GM23248 (cell line): ENCODE results near the gene ENOX2. TPM values are rescaled to one million over a fixed set of nuclear protein-coding genes. Genes with fewer than 3 reads are reported as not detected.
A peak's percentile ranks its signal among the peaks of the same experiment; 100 is the strongest.

Source experiments
- DNase-seq: peaks from one replicate; pipeline ENCODE4 v3.0.0-alpha.2; 2015
- H2AFZ ChIP-seq: fragments of 200-600 bp; sonication (generic); 2 replicates; pipeline ENCODE4 v1.6.1; 2016; ENCODE audit warnings: antibody characterized with exemption
- H3F3A ChIP-seq: fragments of 200-600 bp; sonication (generic); 2 replicates; pipeline ENCODE4 v1.6.1; 2016; ENCODE audit warnings: mild to moderate bottlenecking, antibody characterized with exemption, mixed run types; ENCODE audit not compliant: insufficient read depth
- H3K27ac ChIP-seq: fragments of 200-600 bp; sonication (generic); 2 replicates; pipeline ENCODE4 v1.5.1; 2016; ENCODE audit warnings: mild to moderate bottlenecking
- H3K27me3 ChIP-seq: fragments of 200-600 bp; sonication (generic); replicated peaks from 2 replicates; pipeline ENCODE4 v1.6.1; 2016; ENCODE audit warnings: mild to moderate bottlenecking; ENCODE audit not compliant: insufficient read depth
- H3K36me3 ChIP-seq: fragments of 200-600 bp; sonication (generic); 2 replicates; pipeline ENCODE4 v1.6.1; 2016; ENCODE audit warnings: low read depth, mild to moderate bottlenecking
- H3K4me1 ChIP-seq: fragments of 200-600 bp; sonication (generic); 2 replicates; pipeline ENCODE4 v1.6.1; 2016; ENCODE audit warnings: mild to moderate bottlenecking; ENCODE audit not compliant: insufficient read depth
- H3K4me2 ChIP-seq: fragments of 200-600 bp; sonication (generic); one replicate; pipeline ENCODE4 v1.6.1; 2016; ENCODE audit warnings: mild to moderate bottlenecking; ENCODE audit not compliant: unreplicated experiment
- H3K4me3 ChIP-seq: fragments of 200-600 bp; sonication (generic); 2 replicates; pipeline ENCODE4 v1.5.1; 2016; ENCODE audit warnings: mild to moderate bottlenecking
- H3K79me2 ChIP-seq: fragments of 200-600 bp; sonication (generic); 2 replicates; pipeline ENCODE4 v1.6.1; 2016; ENCODE audit warnings: mild to moderate bottlenecking; ENCODE audit not compliant: insufficient read depth
- H3K9ac ChIP-seq: fragments of 200-600 bp; sonication (generic); 2 replicates; pipeline ENCODE4 v1.6.1; 2016; ENCODE audit warnings: mild to moderate bottlenecking
- H3K9me2 ChIP-seq: fragments of 200-600 bp; sonication (generic); 2 replicates; pipeline ENCODE4 v1.6.1; 2016; ENCODE audit warnings: mixed run types, mild to moderate bottlenecking, moderate library complexity; ENCODE audit not compliant: insufficient read depth
- H3K9me3 ChIP-seq: fragments of 200-600 bp; sonication (generic); one replicate; pipeline ENCODE4 v1.6.1; 2017; ENCODE audit warnings: low read depth
- H4K20me1 ChIP-seq: fragments of 200-600 bp; sonication (generic); 2 replicates; pipeline ENCODE4 v1.6.0; 2016; ENCODE audit not compliant: insufficient read depth
- EZH2 ChIP-seq: fragments of 200-600 bp; sonication (generic); IDR thresholded peaks from 2 replicates; pipeline ENCODE4 v1.6.1; 2018; ENCODE audit warnings: antibody characterized with exemption, mild to moderate bottlenecking; ENCODE audit not compliant: insufficient read depth, poor library complexity, severe bottlenecking
- EZH2phosphoT487 ChIP-seq: fragments of 200-600 bp; sonication (generic); IDR thresholded peaks from 2 replicates; pipeline ENCODE4 v1.6.1; 2018; ENCODE audit warnings: antibody characterized with exemption, moderate library complexity, mild to moderate bottlenecking, low read depth; ENCODE audit not compliant: insufficient read depth
- WGBS, 2 experiments: methylation state at CpG; one replicate each; pipeline ENCODE4 v1.1.6; 2015 to 2017; ENCODE audit warnings: low lambda C conversion rate in 2 of 2, low coverage in 1 of 2; ENCODE audit errors: missing lambda C conversion rate in 2 of 2; 5-methylcytosine and 5-hydroxymethylcytosine counted together
- in situ Hi-C: fragments of 300-500 bp; cut with MboI; formaldehyde crosslinking; loops from 2 replicates; pipeline ENCODE4 v1.15.0; 2020
- polyA plus RNA-seq: library from polyadenylated mRNA; unstranded; fragments of >200 nt; fragmentation: Nextera tagmentation; extraction: Ambion mirVana; gene quantifications from 2 replicates; pipeline ENCODE4 v1.2.1, GENCODE V29; 2016
- total RNA-seq: library from RNA; depleted of rRNA; stranded (reverse); fragments of >200 nt; shearing (Covaris generic); gene quantifications from 2 replicates; pipeline ENCODE4 v1.2.3, GENCODE V29; 2014

Gene ENOX2
- total and polyA plus RNA-seq, 2 experiments from 2014 or later = 13.6 to 14.5 TPM

- no peak overlapping the region for H3K4me2 ChIP-seq
- H2AFZ ChIP-seq = no peak overlapping the region
- no peak overlapping the region for H3K9ac ChIP-seq
- H3F3A ChIP-seq = no peaks in the 10 kb centered on the region
- no peaks in the 10 kb centered on the region for H3K27me3 ChIP-seq
- no peaks in the 10 kb centered on the region for H3K9me3 ChIP-seq
- no peaks in the 10 kb centered on the region for H3K4me1 ChIP-seq
- no peaks in the 10 kb centered on the region for H3K9me2 ChIP-seq
- in situ Hi-C loops = no loop called here
- TF ChIP-seq EZH2 = no peak
- no peak for TF ChIP-seq EZH2phosphoT487
- DNase-seq = no peak
- no peaks in the 10 kb centered on the region for H3K79me2 ChIP-seq
- H3K36me3 ChIP-seq = no peaks in the 10 kb centered on the region
- WGBS, 2 experiments = 92 to 94% methylated on average over 5 to 6 of the region's 6 CpGs
- no peak overlapping the region for H3K27ac ChIP-seq
- H3K4me3 ChIP-seq = no peak overlapping the region
- no peaks in the 10 kb centered on the region for H4K20me1 ChIP-seq
These were observed 15.6 kb downstream of the ENOX2 start for GRCh38 chrX:130887376-130887775.

DNA sequence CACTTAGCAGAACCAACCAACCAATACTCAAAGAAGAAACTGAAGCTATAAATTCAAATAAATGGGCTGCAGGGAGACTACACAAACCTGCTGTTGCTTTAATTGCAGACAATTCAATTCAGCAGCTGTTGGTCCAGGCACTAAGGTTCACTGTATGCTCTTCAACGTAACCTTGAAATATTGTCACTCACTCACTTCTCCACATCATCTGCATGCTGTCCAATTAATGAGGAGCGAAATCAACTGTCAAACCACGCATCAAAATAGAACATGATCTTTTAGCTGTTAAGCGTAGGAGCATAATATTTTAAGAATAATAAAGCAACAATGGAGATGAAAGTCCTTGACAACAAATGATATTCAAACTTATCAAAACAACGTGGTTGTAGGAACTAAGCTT lies 17.0 kb downstream of the ENOX2 start:
- H3K9ac ChIP-seq = no peak overlapping the region
- H3K79me2 ChIP-seq = no peaks in the 10 kb centered on the region
- in situ Hi-C loops = no loop called here
- H3K27me3 ChIP-seq = no peaks in the 10 kb centered on the region
- no peaks in the 10 kb centered on the region for H3K4me1 ChIP-seq
- 78 to 80% methylated on average over 5 of the region's 5 CpGs for WGBS, 2 experiments
- H3K27ac ChIP-seq = no peak overlapping the region
- H3K9me3 ChIP-seq = no peaks in the 10 kb centered on the region
- no peaks in the 10 kb centered on the region for H3K9me2 ChIP-seq
- TF ChIP-seq EZH2 = no peak
- TF ChIP-seq EZH2phosphoT487 = no peak
- H3K4me3 ChIP-seq = no peak overlapping the region
- no peaks in the 10 kb centered on the region for H3K36me3 ChIP-seq
- no peaks in the 10 kb centered on the region for H3F3A ChIP-seq
- no peak for DNase-seq
- H2AFZ ChIP-seq = no peak overlapping the region
- H4K20me1 ChIP-seq = no peaks in the 10 kb centered on the region
- no peak overlapping the region for H3K4me2 ChIP-seq

GRCh38 chrX:130885508-130885907 lies 17.5 kb downstream of the ENOX2 start:
- Histone ChIP-seq H3K9me2 (no peaks in the 10 kb centered on the region), H3K79me2 (no peaks in the 10 kb centered on the region), H3K27ac (no peak overlapping the region), H4K20me1 (no peaks in the 10 kb centered on the region), H3K36me3 (no peaks in the 10 kb centered on the region), H3K4me2 (no peak overlapping the region), H3K4me1 (peaks cover 2% of the 10 kb centered on the region), H2AFZ (no peak overlapping the region), H3K9ac (no peak overlapping the region), H3K27me3 (no peaks in the 10 kb centered on the region), H3F3A (no peaks in the 10 kb centered on the region), H3K9me3 (no peaks in the 10 kb centered on the region), H3K4me3 (no peak overlapping the region)
- DNase-seq = no peak
- in situ Hi-C loops = no loop called here
- TF ChIP-seq EZH2 = no peak
- WGBS, 2 experiments = 54 to 57% methylated on average over 2 of the region's 2 CpGs

GRCh38 chrX:130884627-130885026 lies 18.4 kb downstream of the ENOX2 start:
- Histone ChIP-seq H3K36me3 (no peaks in the 10 kb centered on the region), H3K9me2 (no peaks in the 10 kb centered on the region), H3K4me2 (no peak overlapping the region), H3K27ac (no peak overlapping the region), H3K9ac (no peak overlapping the region), H3K79me2 (no peaks in the 10 kb centered on the region), H3K27me3 (no peaks in the 10 kb centered on the region), H4K20me1 (no peaks in the 10 kb centered on the region), H3K4me3 (no peak overlapping the region), H2AFZ (no peak overlapping the region), H3F3A (no peaks in the 10 kb centered on the region), H3K9me3 (no peaks in the 10 kb centered on the region), H3K4me1 (peaks cover 11% of the 10 kb centered on the region)
- in situ Hi-C loops = no loop called here
- no peak for DNase-seq
- TF ChIP-seq EZH2 = no peak
- no peak for TF ChIP-seq EZH2phosphoT487

- Histone ChIP-seq H3K9me3 (no peaks in the 10 kb centered on the region), H3K4me1 (peaks cover 32% of the 10 kb centered on the region), H3K9ac (no peak overlapping the region), H3K4me3 (no peak overlapping the region), H3K27me3 (no peaks in the 10 kb centered on the region), H3K36me3 (no peaks in the 10 kb centered on the region), H3K9me2 (no peaks in the 10 kb centered on the region), H3F3A (no peaks in the 10 kb centered on the region), H3K79me2 (no peaks in the 10 kb centered on the region), H4K20me1 (no peaks in the 10 kb centered on the region), H2AFZ (no peak overlapping the region), H3K27ac (peak overlapping the region; percentile 27; the same call in 1 of the 2 replicates), H3K4me2 (peak overlapping the region; percentile 8)
- 50 to 55% methylated on average over 2 of the region's 2 CpGs for WGBS, 2 experiments
- in situ Hi-C loops = no loop called here
- no peak for DNase-seq
- no peak for TF ChIP-seq EZH2
These were observed 23.1 kb downstream of the ENOX2 start for GRCh38 chrX:130879869-130880268.
